HAP-1 (cell line): Measurements from ENCODE around the gene CACNA1A.

Experiments used
- DNase-seq, 2 experiments: peaks; one replicate each; pipeline ENCODE4 v3.0.0-alpha.2; 2016 to 2020; ENCODE audit warnings: low spot score in 2 of 2
- H3K27me3 ChIP-seq: fragments of 250-450 bp; sonication (Bioruptor Pico); 2 replicates; pipeline ENCODE4 v1.5.1; 2020; ENCODE audit warnings: low read depth, mild to moderate bottlenecking, moderate library complexity
- H3K36me3 ChIP-seq: fragments of 250-450 bp; sonication (Bioruptor Pico); replicated peaks from 2 replicates; pipeline ENCODE4 v1.5.1; 2020; ENCODE audit warnings: mild to moderate bottlenecking
- H3K4me1 ChIP-seq: fragments of 250-450 bp; sonication (Bioruptor Pico); 2 replicates; pipeline ENCODE4 v1.5.1; 2020; ENCODE audit warnings: mild to moderate bottlenecking
- H3K4me3 ChIP-seq: fragments of 250-450 bp; sonication (Bioruptor Pico); 2 replicates; pipeline ENCODE4 v1.5.1; 2020; ENCODE audit warnings: mild to moderate bottlenecking, moderate library complexity
- H3K9me3 ChIP-seq: fragments of 250-450 bp; sonication (Bioruptor Pico); 2 replicates; pipeline ENCODE4 v1.5.1; 2020; ENCODE audit warnings: mild to moderate bottlenecking, moderate library complexity
- in situ Hi-C: fragments of 300-500 bp; cut with MboI; formaldehyde crosslinking; loops from 3 replicates; pipeline ENCODE4 v1.14.3; 2020; ENCODE audit warnings: low sequenced_read_pairs, inconsistent platforms, mixed read lengths

The CACNA1A gene

DNA sequence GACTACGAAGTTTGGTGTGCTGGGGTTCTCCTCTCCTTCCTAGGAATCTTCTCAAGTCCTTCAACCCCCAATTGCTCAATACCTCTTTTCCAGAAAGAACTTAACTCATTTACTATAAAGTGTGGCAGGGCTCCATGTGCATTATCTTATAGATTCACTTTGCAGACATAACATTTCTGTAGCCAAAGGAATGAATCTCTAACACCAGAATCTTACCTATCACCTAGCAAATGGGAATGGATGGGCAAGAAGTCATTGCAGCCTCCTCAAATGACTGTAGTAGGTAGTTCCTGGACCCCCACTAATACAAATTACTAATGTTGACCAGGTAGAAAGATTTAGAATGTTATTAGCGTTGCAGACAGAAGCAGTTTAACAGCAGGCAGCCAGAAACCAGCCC is 5.7 kb upstream of the CACNA1A start:
- Histone ChIP-seq H3K4me1 (no peaks in the 10 kb centered on the region), H3K36me3 (no peaks in the 10 kb centered on the region), H3K27me3 (peaks cover 15% of the 10 kb centered on the region), H3K4me3 (no peak overlapping the region), H3K9me3 (no peaks in the 10 kb centered on the region)
- in situ Hi-C loops, result no loop called here
- DNase-seq, result no peak

GRCh38 chr19:13507053-13507611 is 853 bp upstream of the CACNA1A start:
- in situ Hi-C loops, result no loop called here
- Histone ChIP-seq H3K9me3 (no peaks in the 10 kb centered on the region), H3K4me3 (no peak overlapping the region), H3K36me3 (no peaks in the 10 kb centered on the region), H3K4me1 (no peaks in the 10 kb centered on the region), H3K27me3 (peaks cover 34% of the 10 kb centered on the region)
- no peak for DNase-seq

GRCh38 chr19:13505761-13506470 is 363 bp downstream of the CACNA1A start:
- H3K4me3 ChIP-seq, result peak overlapping the region; percentile 4; the same call in 1 of the 2 replicates
- peak in 1 of 2 experiments; percentile 38 for DNase-seq
- H3K9me3 ChIP-seq, result no peaks in the 10 kb centered on the region
- no peaks in the 10 kb centered on the region for H3K4me1 ChIP-seq
- in situ Hi-C loops, result no loop called here
- peaks cover 34% of the 10 kb centered on the region for H3K27me3 ChIP-seq
- no peaks in the 10 kb centered on the region for H3K36me3 ChIP-seq

GRCh38 chr19:13505164-13505695 is 1.0 kb downstream of the CACNA1A start:
- no peak overlapping the region for H3K4me3 ChIP-seq
- no peaks in the 10 kb centered on the region for H3K4me1 ChIP-seq
- no peak for DNase-seq
- H3K27me3 ChIP-seq, result peaks cover 34% of the 10 kb centered on the region
- H3K9me3 ChIP-seq, result no peaks in the 10 kb centered on the region
- no peaks in the 10 kb centered on the region for H3K36me3 ChIP-seq
- in situ Hi-C loops, result no loop called here

GRCh38 chr19:13503570-13504235 is 2.6 kb downstream of the CACNA1A start:
- Histone ChIP-seq H3K36me3 (no peaks in the 10 kb centered on the region), H3K4me1 (no peaks in the 10 kb centered on the region), H3K4me3 (no peak overlapping the region), H3K27me3 (peaks cover 34% of the 10 kb centered on the region), H3K9me3 (no peaks in the 10 kb centered on the region)
- no peak for DNase-seq
- in situ Hi-C loops, result no loop called here

DNA sequence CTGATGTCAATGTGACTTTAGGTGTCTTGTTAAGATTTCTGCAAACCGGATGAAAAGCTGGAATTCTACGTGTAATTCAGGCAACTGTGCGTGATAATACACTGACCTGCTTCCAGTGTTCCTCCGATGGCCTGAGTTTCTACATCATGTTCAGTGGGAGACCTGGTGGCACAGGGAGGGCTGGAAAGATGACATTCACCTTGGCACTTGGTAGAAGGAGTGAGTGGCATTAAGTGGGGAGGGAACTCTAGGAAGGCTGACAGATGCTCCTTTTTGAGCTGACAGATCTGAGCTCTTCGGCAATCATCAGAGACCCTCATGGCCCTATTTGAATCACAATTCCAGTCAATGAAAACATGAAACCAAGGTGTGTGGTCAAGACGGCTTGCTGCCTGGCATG is 4.0 kb downstream of the CACNA1A start:
- Histone ChIP-seq H3K36me3 (no peaks in the 10 kb centered on the region), H3K4me3 (no peak overlapping the region), H3K4me1 (no peaks in the 10 kb centered on the region), H3K27me3 (peaks cover 25% of the 10 kb centered on the region), H3K9me3 (no peaks in the 10 kb centered on the region)
- no peak for DNase-seq
- in situ Hi-C loops, result no loop called here

- DNase-seq, result no peak
- Histone ChIP-seq H3K27me3 (peaks cover 9% of the 10 kb centered on the region), H3K4me3 (no peak overlapping the region), H3K4me1 (no peaks in the 10 kb centered on the region), H3K9me3 (no peaks in the 10 kb centered on the region), H3K36me3 (no peaks in the 10 kb centered on the region)
- in situ Hi-C loops, result no loop called here
These were observed 6.6 kb downstream of the CACNA1A start for GRCh38 chr19:13499692-13500091.

DNA sequence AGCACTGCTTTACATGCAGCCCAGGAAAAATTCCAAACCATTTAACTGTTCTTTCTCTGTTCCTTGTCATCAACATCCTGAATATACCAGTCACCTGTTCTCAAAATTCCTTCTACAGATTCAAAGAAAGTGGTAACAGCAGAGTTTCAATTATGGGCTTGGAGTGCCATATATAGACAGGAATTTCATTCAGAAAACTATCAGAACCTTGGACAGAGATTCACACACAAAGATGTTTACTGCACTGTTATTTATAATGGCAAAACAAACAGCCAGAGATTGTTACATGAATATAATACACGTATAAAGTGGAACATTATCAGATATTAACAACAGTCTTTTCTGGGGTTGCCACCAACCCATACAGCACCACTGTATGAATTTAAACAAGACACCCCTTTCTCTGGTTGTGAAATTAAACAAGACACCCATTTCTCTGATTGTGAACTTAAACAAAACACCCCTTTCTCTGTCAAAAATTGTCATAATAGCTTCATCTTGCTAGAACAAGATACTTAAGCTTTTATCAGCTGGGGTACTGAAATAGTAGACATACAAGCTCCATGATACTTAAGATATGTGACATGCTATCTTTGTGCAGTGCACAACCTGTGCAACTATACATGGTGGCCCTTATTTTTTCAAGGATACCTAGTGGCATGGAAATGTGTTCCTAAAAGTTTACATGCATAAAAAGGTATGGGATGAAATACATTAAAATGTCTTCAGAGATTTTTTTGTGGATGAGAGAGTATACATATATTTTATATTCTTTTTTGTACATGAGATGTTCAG is 12.6 kb downstream of the CACNA1A start:
- Histone ChIP-seq H3K9me3 (no peaks in the 10 kb centered on the region), H3K4me1 (no peaks in the 10 kb centered on the region), H3K4me3 (no peak overlapping the region), H3K27me3 (no peaks in the 10 kb centered on the region), H3K36me3 (no peaks in the 10 kb centered on the region)
- DNase-seq, result no peak
- in situ Hi-C loops, result no loop called here

DNA sequence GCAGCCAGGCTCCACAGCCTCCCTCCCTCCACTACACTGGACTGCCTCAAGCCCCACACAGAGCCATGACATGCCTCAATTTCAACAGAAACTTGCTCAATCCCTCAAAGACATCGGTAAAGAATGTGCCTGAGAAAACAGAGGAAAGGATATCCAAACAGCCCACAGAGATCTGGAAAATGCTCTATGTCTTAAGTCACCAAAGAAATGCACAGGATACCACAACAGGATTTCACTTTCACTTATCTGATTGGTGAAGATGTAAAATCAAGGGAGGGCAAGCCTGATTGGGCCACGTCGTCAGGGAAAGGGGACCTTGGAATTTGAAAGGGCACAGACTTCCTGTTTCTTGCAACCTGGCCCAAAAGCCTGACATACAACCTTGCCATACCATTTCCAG is 14.2 kb downstream of the CACNA1A start:
- Histone ChIP-seq H3K9me3 (no peaks in the 10 kb centered on the region), H3K27me3 (no peaks in the 10 kb centered on the region), H3K36me3 (no peaks in the 10 kb centered on the region), H3K4me1 (no peaks in the 10 kb centered on the region), H3K4me3 (no peak overlapping the region)
- in situ Hi-C loops, result no loop called here
- no peak for DNase-seq

DNA sequence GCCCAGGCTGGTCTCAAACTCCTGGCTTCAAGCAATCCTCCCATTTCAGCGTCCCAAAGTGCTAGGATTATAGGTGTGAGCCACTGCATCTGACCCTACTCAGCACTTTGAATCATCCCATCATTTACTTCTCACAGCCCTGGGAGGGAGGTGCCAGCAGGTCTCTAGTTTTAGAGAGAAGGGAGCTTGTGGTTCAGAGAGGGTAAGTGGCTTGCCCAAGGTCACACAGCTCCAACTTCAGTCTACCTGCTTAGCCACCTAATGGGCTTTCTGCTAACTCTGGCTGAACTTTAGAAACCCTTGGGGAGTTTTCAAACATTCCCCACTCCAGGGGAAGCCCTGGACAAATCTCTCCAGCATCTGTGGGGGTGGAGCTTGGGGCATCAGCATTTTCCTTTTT is 18.3 kb downstream of the CACNA1A start:
- no peak overlapping the region for H3K4me3 ChIP-seq
- no peak for DNase-seq
- H3K36me3 ChIP-seq, result no peaks in the 10 kb centered on the region
- H3K27me3 ChIP-seq, result no peaks in the 10 kb centered on the region
- no peaks in the 10 kb centered on the region for H3K9me3 ChIP-seq
- in situ Hi-C loops, result no loop called here
- H3K4me1 ChIP-seq, result no peaks in the 10 kb centered on the region

DNA sequence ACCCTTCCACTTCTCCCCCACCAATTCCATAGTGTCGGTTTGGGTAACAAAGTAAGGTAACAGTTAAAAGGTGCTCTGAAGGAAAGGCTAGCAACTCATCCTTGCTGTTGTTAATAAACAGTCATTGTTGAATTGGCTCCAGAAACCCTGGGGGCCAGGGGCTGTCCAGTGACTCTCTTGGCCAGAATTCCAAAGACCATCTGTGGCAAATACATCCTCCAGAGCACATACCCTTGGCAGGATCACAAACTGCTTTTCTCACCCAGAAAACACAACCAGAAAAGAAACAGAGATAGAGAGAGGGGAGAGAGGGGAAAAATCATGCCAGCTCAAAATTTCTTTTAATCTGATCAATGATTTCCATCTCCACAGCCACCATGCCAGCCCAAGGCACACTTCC is 22.1 kb downstream of the CACNA1A start:
- Histone ChIP-seq H3K4me1 (no peaks in the 10 kb centered on the region), H3K36me3 (no peaks in the 10 kb centered on the region), H3K4me3 (no peak overlapping the region), H3K9me3 (no peaks in the 10 kb centered on the region), H3K27me3 (no peaks in the 10 kb centered on the region)
- in situ Hi-C loops, result no loop called here
- no peak for DNase-seq

GRCh38 chr19:13483215-13483614 is 23.1 kb downstream of the CACNA1A start:
- Histone ChIP-seq H3K27me3 (no peaks in the 10 kb centered on the region), H3K9me3 (no peaks in the 10 kb centered on the region)
- in situ Hi-C loops, result no loop called here

DNA sequence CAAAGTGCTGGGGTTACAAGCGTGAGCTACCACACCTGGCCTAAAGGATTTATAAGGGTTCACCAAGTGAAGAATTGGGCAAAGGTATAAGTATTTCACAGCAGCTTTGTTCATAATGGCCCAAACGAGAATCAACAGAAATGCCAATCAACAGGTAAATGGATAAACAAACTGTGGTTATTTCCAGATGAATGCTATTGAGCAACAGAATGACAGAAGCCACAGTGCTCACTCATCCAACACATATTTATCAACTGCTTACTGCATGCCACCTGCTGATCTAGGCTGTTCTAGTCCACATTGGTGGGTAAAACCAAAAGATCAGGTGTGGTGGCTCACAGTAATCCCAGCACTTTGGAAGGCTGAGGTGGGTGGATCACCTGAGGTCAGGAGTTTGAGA is 27.7 kb downstream of the CACNA1A start:
- Histone ChIP-seq H3K27me3 (no peaks in the 10 kb centered on the region), H3K9me3 (no peaks in the 10 kb centered on the region), H3K4me3 (no peak overlapping the region), H3K36me3 (no peaks in the 10 kb centered on the region), H3K4me1 (no peaks in the 10 kb centered on the region)
- in situ Hi-C loops, result no loop called here
- DNase-seq, result no peak

More at GRCh38 chr19:13483215-13483614, 23.1 kb downstream of the CACNA1A start:
- H3K4me1 ChIP-seq, result no peaks in the 10 kb centered on the region
- H3K36me3 ChIP-seq, result no peaks in the 10 kb centered on the region
- no peak overlapping the region for H3K4me3 ChIP-seq
- DNase-seq, result no peak
